ENCODE data around the gene OTOG. TPM values are rescaled to one million over a fixed set of nuclear protein-coding genes. Genes with fewer than 3 reads are reported as not detected.

The OTOG gene
- total RNA-seq, 2 experiments from 2014 or later: not detected

- Histone ChIP-seq H3K4me1 (ENCODE audit: insufficient read depth, low read length) (no peaks in the 10 kb centered on the region), H3K36me3 (ENCODE audit: insufficient read depth, low read length) (no peaks in the 10 kb centered on the region), H3K27me3 (ENCODE audit: control insufficient read depth in 1 of 2, insufficient read depth in 2 of 2, low read length in 2 of 2) (peaks cover 0 to 1% of the 10 kb centered on the region in 2 experiments), H3K9me3 (ENCODE audit: control insufficient read depth in 1 of 2, insufficient read depth in 1 of 2, low read length in 2 of 2) (no peaks in the 10 kb centered on the region), H3K27ac (ENCODE audit: low read depth in 1 of 2, low read length in 2 of 2) (no peak overlapping the region), H3K4me3 (ENCODE audit: low read length) (no peak overlapping the region)
- H3K9me3 Mint-ChIP-seq: no peaks in the 10 kb centered on the region
- no peak overlapping the region for H3K27ac Mint-ChIP-seq
- DNase-seq (no peak), ATAC-seq (ENCODE audit: poor library complexity) (no peak)
- ChIA-PET POLR2A (no interaction called here), CTCF (no interaction called here)
- H3K4me1 Mint-ChIP-seq (ENCODE audit: low read depth): no peaks in the 10 kb centered on the region
- TF ChIP-seq CTCF (IDR thresholded peaks at IDR 0.05): no peak
- H3K27me3 Mint-ChIP-seq: peaks cover 9% of the 10 kb centered on the region
- H3K4me3 Mint-ChIP-seq: no peak overlapping the region
- no peaks in the 10 kb centered on the region for H3K36me3 Mint-ChIP-seq (ENCODE audit: low read depth)
- intact Hi-C loops (cut with DNase I, micrococcal nuclease): no loop called here
Observed at GRCh38 chr11:17524221-17524620, 22.8 kb upstream of the OTOG start.

GRCh38 chr11:17525570-17525969, 21.5 kb upstream of the OTOG start:
- intact Hi-C loops (cut with DNase I, micrococcal nuclease): no loop called here
- Mint-ChIP-seq H3K4me1 (ENCODE audit: low read depth) (no peaks in the 10 kb centered on the region), H3K4me3 (no peak overlapping the region), H3K27me3 (peaks cover 9% of the 10 kb centered on the region), H3K9me3 (no peaks in the 10 kb centered on the region), H3K27ac (no peak overlapping the region), H3K36me3 (ENCODE audit: low read depth) (no peaks in the 10 kb centered on the region)
- H3K4me1 ChIP-seq (ENCODE audit: insufficient read depth, low read length): no peaks in the 10 kb centered on the region
- H3K4me3 ChIP-seq (ENCODE audit: low read length): no peak overlapping the region
- H3K27ac ChIP-seq (ENCODE audit: low read depth in 1 of 2, low read length in 2 of 2): no peak overlapping the region
- TF ChIP-seq CTCF (IDR thresholded peaks at IDR 0.05): no peak
- ChIA-PET POLR2A (no interaction called here), CTCF (no interaction called here)
- peaks cover 0 to 3% of the 10 kb centered on the region in 2 experiments for H3K27me3 ChIP-seq (ENCODE audit: control insufficient read depth in 1 of 2, insufficient read depth in 2 of 2, low read length in 2 of 2)
- DNase-seq: no peak
- no peaks in the 10 kb centered on the region for H3K9me3 ChIP-seq (ENCODE audit: control insufficient read depth in 1 of 2, insufficient read depth in 1 of 2, low read length in 2 of 2)
- H3K36me3 ChIP-seq (ENCODE audit: insufficient read depth, low read length): no peaks in the 10 kb centered on the region
- ATAC-seq (ENCODE audit: poor library complexity): no peak

DNA sequence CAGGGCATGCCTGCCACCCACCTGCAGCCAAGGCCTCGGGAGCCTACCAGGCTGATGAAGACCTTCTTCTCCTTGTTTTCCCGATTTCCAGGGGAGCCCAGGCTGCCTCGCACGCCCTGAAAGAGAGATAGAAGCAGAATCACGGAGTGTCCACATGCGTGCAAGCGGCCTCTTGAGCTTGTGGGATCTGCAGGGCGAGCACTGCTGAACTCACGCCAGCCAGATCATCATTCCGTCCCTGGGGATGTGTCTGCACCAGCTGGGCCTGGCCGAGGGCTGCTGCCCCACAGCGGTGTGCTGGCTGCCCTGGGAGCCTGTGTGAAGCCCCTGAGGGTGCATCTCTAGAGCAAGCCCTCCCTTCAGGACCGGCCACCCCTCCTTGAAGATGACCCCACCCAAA, 20.7 kb upstream of the OTOG start:
- no peak for ATAC-seq (ENCODE audit: poor library complexity)
- no peaks in the 10 kb centered on the region for H3K9me3 Mint-ChIP-seq
- no peak overlapping the region for H3K27ac ChIP-seq (ENCODE audit: low read depth in 1 of 2, low read length in 2 of 2)
- peaks cover 0 to 3% of the 10 kb centered on the region in 2 experiments for H3K27me3 ChIP-seq (ENCODE audit: control insufficient read depth in 1 of 2, insufficient read depth in 2 of 2, low read length in 2 of 2)
- peaks cover 9% of the 10 kb centered on the region for H3K27me3 Mint-ChIP-seq
- ChIA-PET POLR2A (no interaction called here), CTCF (no interaction called here)
- no peak overlapping the region for H3K4me3 Mint-ChIP-seq
- no peak overlapping the region for H3K27ac Mint-ChIP-seq
- no peak for TF ChIP-seq CTCF (IDR thresholded peaks at IDR 0.05)
- no peak overlapping the region for H3K4me3 ChIP-seq (ENCODE audit: low read length)
- H3K9me3 ChIP-seq (ENCODE audit: control insufficient read depth in 1 of 2, insufficient read depth in 1 of 2, low read length in 2 of 2): no peaks in the 10 kb centered on the region
- no peak for DNase-seq
- no peaks in the 10 kb centered on the region for H3K36me3 Mint-ChIP-seq (ENCODE audit: low read depth)
- no peaks in the 10 kb centered on the region for H3K36me3 ChIP-seq (ENCODE audit: insufficient read depth, low read length)
- H3K4me1 Mint-ChIP-seq (ENCODE audit: low read depth): no peaks in the 10 kb centered on the region
- no peaks in the 10 kb centered on the region for H3K4me1 ChIP-seq (ENCODE audit: insufficient read depth, low read length)
- intact Hi-C loops (cut with DNase I, micrococcal nuclease): no loop called here
